ENCODE measurements around the gene SCYGR2.

Gene SCYGR2

DNA sequence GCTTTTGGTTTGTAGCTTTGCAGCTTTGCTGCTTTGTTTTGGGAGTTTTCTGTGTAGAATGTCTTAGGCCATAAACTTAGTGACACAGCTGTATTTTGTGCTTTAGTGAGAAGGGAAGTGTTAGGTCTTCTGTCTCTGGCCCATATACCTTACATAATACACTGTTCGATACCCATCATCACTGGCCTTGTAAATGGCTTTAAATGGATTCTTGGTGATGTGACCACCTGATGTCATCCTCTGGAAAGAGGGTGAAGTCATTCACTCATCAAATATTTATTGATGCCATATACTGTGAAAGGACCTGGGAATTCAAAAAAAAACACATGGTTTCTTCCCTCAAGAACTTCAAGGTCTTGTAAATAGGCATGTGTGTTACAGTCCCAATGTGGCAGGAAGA lies 18.9 kb upstream of the SCYGR2 start:
- H3K27ac ChIP-seq (ENCODE audit: low read depth, low read length): no peak overlapping the region

DNA sequence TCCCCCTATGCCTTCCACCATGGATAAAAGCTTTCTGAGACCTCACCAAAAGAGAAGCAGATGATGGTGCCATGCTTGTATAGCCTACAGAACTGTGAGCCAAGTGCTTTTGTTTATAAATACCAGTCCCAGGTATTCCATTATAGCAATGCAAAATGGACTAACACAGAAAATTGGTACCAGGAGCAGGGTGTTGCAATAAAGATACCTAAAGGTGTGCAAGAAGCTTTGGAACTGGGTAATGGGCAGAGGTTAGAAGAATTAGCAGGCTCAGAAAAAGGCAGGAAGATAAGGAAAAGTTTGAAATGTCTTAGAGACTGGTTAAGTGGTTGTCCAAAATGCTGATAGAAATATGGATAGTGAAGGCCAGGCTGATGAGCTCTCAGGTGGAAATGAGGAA lies 16.3 kb upstream of the SCYGR2 start:
- Histone ChIP-seq H3K4me1 (ENCODE audit: control insufficient read depth, insufficient read depth, low read length, unreplicated experiment) (no peaks in the 10 kb centered on the region), H2AFZ (ENCODE audit: low read length, unreplicated experiment) (no peak overlapping the region), H3K4me3 (ENCODE audit: low read depth, low read length) (no peak overlapping the region), H3K36me3 (ENCODE audit: insufficient read depth, low read length) (no peaks in the 10 kb centered on the region), H3K27ac (ENCODE audit: low read depth, low read length) (no peak overlapping the region), H3K27me3 (ENCODE audit: insufficient read depth, low read length) (no peaks in the 10 kb centered on the region), H3K79me2 (ENCODE audit: control insufficient read depth, insufficient read depth, low read length, unreplicated experiment) (no peaks in the 10 kb centered on the region)

More for the DNA sequence above, 18.9 kb upstream of the SCYGR2 start:
- H3K36me3 ChIP-seq (ENCODE audit: insufficient read depth, low read length): no peaks in the 10 kb centered on the region
- no peaks in the 10 kb centered on the region for H3K79me2 ChIP-seq (ENCODE audit: control insufficient read depth, insufficient read depth, low read length, unreplicated experiment)
- H3K27me3 ChIP-seq (ENCODE audit: insufficient read depth, low read length): no peaks in the 10 kb centered on the region
- H2AFZ ChIP-seq (ENCODE audit: low read length, unreplicated experiment): no peak overlapping the region
- no peak overlapping the region for H3K4me3 ChIP-seq (ENCODE audit: low read depth, low read length)
- no peaks in the 10 kb centered on the region for H3K4me1 ChIP-seq (ENCODE audit: control insufficient read depth, insufficient read depth, low read length, unreplicated experiment)

GRCh38 chr2:227592694-227593387 lies 5.9 kb upstream of the SCYGR2 start:
- H3K27me3 ChIP-seq (ENCODE audit: insufficient read depth, low read length): no peaks in the 10 kb centered on the region

DNA sequence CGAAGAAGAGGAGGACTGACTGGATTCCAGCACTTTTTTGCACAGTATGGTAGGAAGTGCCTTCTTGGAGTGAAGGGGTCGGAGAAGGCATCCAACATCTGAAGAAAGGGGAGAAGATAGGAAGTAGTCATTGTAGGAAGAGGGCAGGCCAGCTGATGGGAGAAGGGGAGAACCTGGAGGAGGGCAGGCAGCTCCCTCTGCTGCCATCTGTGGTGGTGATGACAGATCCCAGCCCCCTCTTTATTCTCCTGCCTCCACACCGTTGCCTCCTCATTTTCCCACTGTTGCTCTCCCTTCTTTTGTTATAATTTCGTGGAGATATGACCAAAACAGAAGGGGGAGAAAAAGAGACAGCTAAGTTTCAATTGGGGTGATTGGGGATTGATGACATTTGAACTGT lies 2.9 kb upstream of the SCYGR2 start:
- no peak overlapping the region for H3K4me3 ChIP-seq (ENCODE audit: low read depth, low read length)
- H3K27me3 ChIP-seq (ENCODE audit: insufficient read depth, low read length): no peaks in the 10 kb centered on the region
- no peak overlapping the region for H3K27ac ChIP-seq (ENCODE audit: low read depth, low read length)
- H3K4me1 ChIP-seq (ENCODE audit: control insufficient read depth, insufficient read depth, low read length, unreplicated experiment): peaks cover 8% of the 10 kb centered on the region
- H2AFZ ChIP-seq (ENCODE audit: low read length, unreplicated experiment): no peak overlapping the region
- no peaks in the 10 kb centered on the region for H3K36me3 ChIP-seq (ENCODE audit: insufficient read depth, low read length)
- H3K79me2 ChIP-seq (ENCODE audit: control insufficient read depth, insufficient read depth, low read length, unreplicated experiment): no peaks in the 10 kb centered on the region

More at GRCh38 chr2:227592694-227593387, 5.9 kb upstream of the SCYGR2 start:
- Histone ChIP-seq H3K27ac (ENCODE audit: low read depth, low read length) (no peak overlapping the region), H3K4me3 (ENCODE audit: low read depth, low read length) (no peak overlapping the region), H3K79me2 (ENCODE audit: control insufficient read depth, insufficient read depth, low read length, unreplicated experiment) (no peaks in the 10 kb centered on the region), H3K4me1 (ENCODE audit: control insufficient read depth, insufficient read depth, low read length, unreplicated experiment) (peaks cover under 1% of the 10 kb centered on the region), H2AFZ (ENCODE audit: low read length, unreplicated experiment) (no peak overlapping the region), H3K36me3 (ENCODE audit: insufficient read depth, low read length) (no peaks in the 10 kb centered on the region)

- H2AFZ ChIP-seq (ENCODE audit: low read length, unreplicated experiment): no peak overlapping the region
- no peaks in the 10 kb centered on the region for H3K36me3 ChIP-seq (ENCODE audit: insufficient read depth, low read length)
- no peaks in the 10 kb centered on the region for H3K79me2 ChIP-seq (ENCODE audit: control insufficient read depth, insufficient read depth, low read length, unreplicated experiment)
- peaks cover 8% of the 10 kb centered on the region for H3K4me1 ChIP-seq (ENCODE audit: control insufficient read depth, insufficient read depth, low read length, unreplicated experiment)
- no peak overlapping the region for H3K4me3 ChIP-seq (ENCODE audit: low read depth, low read length)
- no peaks in the 10 kb centered on the region for H3K27me3 ChIP-seq (ENCODE audit: insufficient read depth, low read length)
- no peak overlapping the region for H3K27ac ChIP-seq (ENCODE audit: low read depth, low read length)
These were observed 1.7 kb upstream of the SCYGR2 start for GRCh38 chr2:227597036-227597435.

DNA sequence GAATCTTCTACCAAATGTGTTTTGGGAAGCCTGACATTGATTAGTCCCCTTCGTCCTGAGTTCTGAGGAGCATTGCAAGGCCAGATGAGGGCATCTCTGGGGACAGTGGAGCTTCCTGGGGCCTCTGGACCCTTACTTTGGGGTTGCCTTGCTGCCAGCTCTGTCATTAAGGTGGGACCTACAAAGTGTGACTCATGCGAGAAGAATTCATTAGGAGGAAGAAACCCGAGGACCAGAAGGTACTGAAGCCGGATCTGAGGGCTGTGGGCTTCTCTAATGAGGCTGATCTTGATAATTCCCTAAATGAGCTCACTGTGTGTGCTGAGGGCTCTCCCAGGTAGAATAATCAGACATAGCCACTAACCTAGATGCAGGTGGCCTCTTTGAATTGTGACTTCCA lies 695 bp upstream of the SCYGR2 start:
- no peaks in the 10 kb centered on the region for H3K79me2 ChIP-seq (ENCODE audit: control insufficient read depth, insufficient read depth, low read length, unreplicated experiment)
- H3K36me3 ChIP-seq (ENCODE audit: insufficient read depth, low read length): no peaks in the 10 kb centered on the region
- H3K4me3 ChIP-seq (ENCODE audit: low read depth, low read length): no peak overlapping the region
- no peak overlapping the region for H2AFZ ChIP-seq (ENCODE audit: low read length, unreplicated experiment)
- no peak overlapping the region for H3K27ac ChIP-seq (ENCODE audit: low read depth, low read length)
- H3K27me3 ChIP-seq (ENCODE audit: insufficient read depth, low read length): no peaks in the 10 kb centered on the region
- H3K4me1 ChIP-seq (ENCODE audit: control insufficient read depth, insufficient read depth, low read length, unreplicated experiment): peaks cover 8% of the 10 kb centered on the region

DNA sequence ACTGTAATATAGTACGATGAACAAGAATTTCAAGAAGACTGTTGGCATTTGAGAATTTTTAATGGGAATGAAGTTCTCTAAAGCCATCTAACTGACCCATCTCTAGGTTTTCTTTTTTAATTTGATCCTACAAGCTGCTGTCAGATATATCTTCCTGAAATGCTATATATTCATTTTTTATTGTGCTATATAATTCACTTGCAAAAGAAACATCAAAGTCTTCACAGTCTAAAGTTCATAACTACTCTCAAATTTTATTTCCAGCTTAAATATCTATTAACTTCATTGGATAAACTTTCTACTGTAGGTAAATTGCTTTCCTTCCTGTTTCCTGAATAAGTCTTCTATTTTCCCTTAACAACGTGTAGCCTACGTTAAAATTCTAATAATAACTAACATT lies 3.7 kb downstream of the SCYGR2 start:
- H2AFZ ChIP-seq (ENCODE audit: low read length, unreplicated experiment): no peak overlapping the region
- no peak overlapping the region for H3K4me3 ChIP-seq (ENCODE audit: low read depth, low read length)
- H3K36me3 ChIP-seq (ENCODE audit: insufficient read depth, low read length): no peaks in the 10 kb centered on the region
- H3K79me2 ChIP-seq (ENCODE audit: control insufficient read depth, insufficient read depth, low read length, unreplicated experiment): no peaks in the 10 kb centered on the region
- peaks cover 8% of the 10 kb centered on the region for H3K4me1 ChIP-seq (ENCODE audit: control insufficient read depth, insufficient read depth, low read length, unreplicated experiment)
- H3K27ac ChIP-seq (ENCODE audit: low read depth, low read length): no peak overlapping the region
- H3K27me3 ChIP-seq (ENCODE audit: insufficient read depth, low read length): no peaks in the 10 kb centered on the region

DNA sequence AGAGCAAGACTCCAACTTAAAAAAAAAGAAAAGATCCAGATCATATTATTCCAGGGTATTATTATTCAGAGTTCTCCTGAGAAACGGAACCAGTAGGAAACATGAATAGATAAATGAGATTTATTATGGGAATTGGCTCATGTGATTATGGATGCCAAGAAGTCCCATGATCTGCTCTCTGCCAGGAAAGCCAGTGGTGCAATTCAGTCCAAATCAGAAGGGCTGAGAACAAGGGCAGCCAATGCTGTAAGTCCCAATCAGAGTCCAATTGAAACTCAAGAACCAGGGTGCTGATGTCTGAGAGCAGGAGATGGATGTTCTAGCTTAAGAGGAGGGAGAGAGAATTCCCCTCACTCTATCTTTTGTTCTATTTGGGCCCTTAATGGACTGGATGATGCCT lies 7.8 kb downstream of the SCYGR2 start:
- Histone ChIP-seq H3K36me3 (ENCODE audit: insufficient read depth, low read length) (no peaks in the 10 kb centered on the region), H3K79me2 (ENCODE audit: control insufficient read depth, insufficient read depth, low read length, unreplicated experiment) (no peaks in the 10 kb centered on the region), H2AFZ (ENCODE audit: low read length, unreplicated experiment) (no peak overlapping the region), H3K4me3 (ENCODE audit: low read depth, low read length) (no peak overlapping the region), H3K27ac (ENCODE audit: low read depth, low read length) (no peak overlapping the region), H3K4me1 (ENCODE audit: control insufficient read depth, insufficient read depth, low read length, unreplicated experiment) (no peaks in the 10 kb centered on the region), H3K27me3 (ENCODE audit: insufficient read depth, low read length) (no peaks in the 10 kb centered on the region)

DNA sequence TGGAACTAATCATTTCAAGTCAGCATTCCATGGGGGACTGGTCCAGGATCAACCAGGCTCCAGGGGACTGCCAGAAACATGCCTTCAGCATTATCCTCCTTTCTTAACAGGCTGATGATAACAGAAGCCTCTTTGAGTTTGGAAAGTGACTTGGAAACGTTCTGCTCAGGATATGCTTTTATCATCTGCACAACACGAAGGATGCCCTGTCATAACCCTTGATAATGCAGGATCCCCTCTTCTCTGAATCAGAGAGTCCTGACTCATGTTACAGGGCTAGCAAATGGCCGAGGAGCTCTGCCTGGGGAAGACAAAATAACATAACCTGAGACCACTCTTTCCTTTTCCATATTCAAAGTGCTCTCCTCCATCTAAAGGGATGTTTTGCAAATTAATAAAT lies 9.2 kb downstream of the SCYGR2 start:
- Histone ChIP-seq H3K4me1 (ENCODE audit: control insufficient read depth, insufficient read depth, low read length, unreplicated experiment) (no peaks in the 10 kb centered on the region), H3K36me3 (ENCODE audit: insufficient read depth, low read length) (no peaks in the 10 kb centered on the region), H3K27ac (ENCODE audit: low read depth, low read length) (no peak overlapping the region), H2AFZ (ENCODE audit: low read length, unreplicated experiment) (no peak overlapping the region), H3K4me3 (ENCODE audit: low read depth, low read length) (no peak overlapping the region), H3K27me3 (ENCODE audit: insufficient read depth, low read length) (no peaks in the 10 kb centered on the region), H3K79me2 (ENCODE audit: control insufficient read depth, insufficient read depth, low read length, unreplicated experiment) (no peaks in the 10 kb centered on the region)

DNA sequence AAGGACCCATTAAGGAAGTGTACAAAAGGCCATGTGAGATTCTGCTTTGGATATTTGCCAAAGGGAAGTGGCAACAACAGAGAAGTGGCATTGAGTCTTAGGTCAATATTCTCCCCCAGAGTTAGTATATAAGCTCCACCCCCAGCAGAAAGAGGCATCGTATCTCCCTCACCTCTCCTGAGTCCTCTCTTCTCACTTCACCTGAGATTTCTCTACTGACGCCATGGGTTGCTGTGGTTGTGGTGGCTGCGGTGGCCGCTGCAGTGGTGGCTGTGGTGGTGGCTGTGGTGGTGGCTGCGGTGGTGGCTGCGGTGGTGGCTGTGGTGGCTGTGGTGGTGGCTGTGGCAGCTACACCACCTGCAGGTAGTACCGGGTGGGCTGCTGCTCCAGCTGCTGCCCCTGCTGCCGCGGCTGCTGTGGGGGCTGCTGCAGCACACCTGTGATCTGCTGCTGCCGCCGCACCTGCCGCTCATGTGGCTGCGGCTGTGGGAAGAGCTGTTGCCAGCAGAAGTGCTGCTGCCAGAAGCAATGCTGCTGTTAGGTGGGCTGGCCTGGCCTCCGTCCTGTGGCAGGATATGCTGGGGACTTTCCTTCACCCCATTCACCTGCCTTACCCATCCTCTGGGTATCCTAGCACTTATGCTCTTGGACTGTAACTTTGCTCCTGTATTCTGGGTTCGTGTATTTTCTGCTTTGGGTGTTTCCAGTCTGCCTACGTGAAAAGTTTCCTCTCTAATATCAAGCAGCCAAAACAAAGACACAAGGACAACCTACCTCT lies 10.1 kb downstream of the SCYGR2 start:
- Histone ChIP-seq H3K27me3 (ENCODE audit: insufficient read depth, low read length) (no peaks in the 10 kb centered on the region), H3K79me2 (ENCODE audit: control insufficient read depth, insufficient read depth, low read length, unreplicated experiment) (no peaks in the 10 kb centered on the region), H3K4me1 (ENCODE audit: control insufficient read depth, insufficient read depth, low read length, unreplicated experiment) (no peaks in the 10 kb centered on the region), H3K4me3 (ENCODE audit: low read depth, low read length) (no peak overlapping the region), H2AFZ (ENCODE audit: low read length, unreplicated experiment) (no peak overlapping the region), H3K27ac (ENCODE audit: low read depth, low read length) (no peak overlapping the region), H3K36me3 (ENCODE audit: insufficient read depth, low read length) (no peaks in the 10 kb centered on the region)

DNA sequence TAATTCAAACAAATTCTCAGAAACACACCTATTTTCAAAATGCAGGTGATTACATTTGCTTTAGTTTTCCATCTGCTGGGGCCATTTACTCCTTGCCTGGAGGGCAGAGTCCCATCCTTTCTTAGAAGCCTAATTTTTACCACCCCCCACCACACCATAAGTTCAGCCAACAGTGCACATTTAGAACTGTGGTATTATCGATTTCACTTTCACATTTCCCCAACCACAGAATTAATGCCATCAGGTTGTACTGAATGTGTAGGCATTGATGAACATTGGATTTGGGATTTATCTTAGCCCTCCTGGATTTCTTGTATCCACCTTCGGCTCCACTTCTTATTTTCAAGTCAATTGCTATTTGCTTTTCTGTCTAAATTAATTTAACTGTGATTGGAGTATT lies 11.4 kb downstream of the SCYGR2 start:
- H3K79me2 ChIP-seq (ENCODE audit: control insufficient read depth, insufficient read depth, low read length, unreplicated experiment): no peaks in the 10 kb centered on the region
- peak overlapping the region; percentile 60 for H2AFZ ChIP-seq (ENCODE audit: low read length, unreplicated experiment)
- no peaks in the 10 kb centered on the region for H3K36me3 ChIP-seq (ENCODE audit: insufficient read depth, low read length)
- H3K27me3 ChIP-seq (ENCODE audit: insufficient read depth, low read length): no peaks in the 10 kb centered on the region
- no peak overlapping the region for H3K27ac ChIP-seq (ENCODE audit: low read depth, low read length)
- no peaks in the 10 kb centered on the region for H3K4me1 ChIP-seq (ENCODE audit: control insufficient read depth, insufficient read depth, low read length, unreplicated experiment)
- no peak overlapping the region for H3K4me3 ChIP-seq (ENCODE audit: low read depth, low read length)

All from ACC112 (cell line).